ENCODE results near the gene TMCC1. TPM values are rescaled to one million over a fixed set of nuclear protein-coding genes. Genes with fewer than 3 reads are reported as not detected.

TMCC1 gene
- total and polyA plus RNA-seq, 4 donors: 10.2 to 60.0 (median 11.0) TPM

- Histone ChIP-seq H3K36me3 (ENCODE audit: control insufficient read depth in 4 of 4, insufficient read depth in 3 of 4, low read depth in 1 of 4, low read length in 3 of 4) (peaks cover 0 to 1% (median 0%) of the 10 kb centered on the region in 4 donors), H3K4me1 (ENCODE audit: control insufficient read depth in 4 of 4, insufficient read depth in 4 of 4, low read length in 3 of 4) (peaks cover 3 to 6% (median 5%) of the 10 kb centered on the region in 4 donors), H3K9ac (ENCODE audit: low read depth in 1 of 2, low read length in 2 of 2) (no peak overlapping the region), H3K9me3 (ENCODE audit: control insufficient read depth in 4 of 4, low read length in 3 of 4) (no peaks in the 10 kb centered on the region), H3K4me3 (ENCODE audit: low read depth in 1 of 3, low read length in 3 of 3) (no peak overlapping the region), H3K27ac (ENCODE audit: low read depth in 1 of 2, low read length in 2 of 2) (no peak overlapping the region), H3K27me3 (ENCODE audit: control insufficient read depth in 4 of 4, insufficient read depth in 4 of 4, low read length in 3 of 4) (no peaks in the 10 kb centered on the region)
- DNase-seq (ENCODE audit: low spot score): no peak
- no peak for TF ChIP-seq ZBTB33 (IDR thresholded peaks at IDR 0.05)
Measured at GRCh38 chr3:129809297-129809696, 84.2 kb downstream of the TMCC1 start.

- DNase-seq (ENCODE audit: low spot score): no peak
Measured at GRCh38 chr3:129796146-129796545, 97.4 kb downstream of the TMCC1 start.

GRCh38 chr3:129795186-129796010, 98.1 kb downstream of the TMCC1 start:
- H3K9ac ChIP-seq (ENCODE audit: low read depth in 1 of 2, low read length in 2 of 2): no peak overlapping the region
- H3K4me3 ChIP-seq (ENCODE audit: low read depth in 1 of 3, low read length in 3 of 3): no peak overlapping the region
- H3K4me1 ChIP-seq (ENCODE audit: control insufficient read depth in 4 of 4, insufficient read depth in 4 of 4, low read length in 3 of 4): peaks cover 0 to 7% (median 2%) of the 10 kb centered on the region in 4 donors
- no peaks in the 10 kb centered on the region for H3K36me3 ChIP-seq (ENCODE audit: control insufficient read depth in 4 of 4, insufficient read depth in 3 of 4, low read depth in 1 of 4, low read length in 3 of 4)
- no peaks in the 10 kb centered on the region for H3K27me3 ChIP-seq (ENCODE audit: control insufficient read depth in 4 of 4, insufficient read depth in 4 of 4, low read length in 3 of 4)
- no peak for DNase-seq (ENCODE audit: low spot score)
- no peak overlapping the region for H3K27ac ChIP-seq (ENCODE audit: low read depth in 1 of 2, low read length in 2 of 2)
- H3K9me3 ChIP-seq (ENCODE audit: control insufficient read depth in 4 of 4, low read length in 3 of 4): no peaks in the 10 kb centered on the region
- 88% methylated on average over 6 of the region's 6 CpGs for WGBS
- TF ChIP-seq REST (IDR thresholded peaks at IDR 0.05) (no peak), HNF4A (conservative IDR thresholded peaks at IDR 0.05) (no peak), CTCF (IDR thresholded peaks at IDR 0.05; ENCODE audit: low read depth, low read length, missing input control) (no peak), EGR1 (IDR thresholded peaks at IDR 0.05; ENCODE audit: low read depth in 2 of 2) (no peak)

More at GRCh38 chr3:129796146-129796545, 97.4 kb downstream of the TMCC1 start:
- Histone ChIP-seq H3K27ac (ENCODE audit: low read depth in 1 of 2, low read length in 2 of 2) (no peak overlapping the region), H3K9ac (ENCODE audit: low read depth in 1 of 2, low read length in 2 of 2) (no peak overlapping the region), H3K36me3 (ENCODE audit: control insufficient read depth in 4 of 4, insufficient read depth in 3 of 4, low read depth in 1 of 4, low read length in 3 of 4) (no peaks in the 10 kb centered on the region), H3K4me1 (ENCODE audit: control insufficient read depth in 4 of 4, insufficient read depth in 4 of 4, low read length in 3 of 4) (peaks cover 0 to 7% (median 2%) of the 10 kb centered on the region in 4 donors), H3K27me3 (ENCODE audit: control insufficient read depth in 4 of 4, insufficient read depth in 4 of 4, low read length in 3 of 4) (no peaks in the 10 kb centered on the region), H3K9me3 (ENCODE audit: control insufficient read depth in 4 of 4, low read length in 3 of 4) (no peaks in the 10 kb centered on the region), H3K4me3 (ENCODE audit: low read depth in 1 of 3, low read length in 3 of 3) (no peak overlapping the region)
- 98% methylated on average over 4 of the region's 4 CpGs for WGBS
- TF ChIP-seq GABPA (IDR thresholded peaks at IDR 0.05 in 1 of 2, conservative IDR thresholded peaks at IDR 0.05 in 1 of 2): no peak
- TF ChIP-seq RXRA (IDR thresholded peaks at IDR 0.05): no peak
- no peak for TF ChIP-seq YY1 (IDR thresholded peaks at IDR 0.05)

All from liver (tissue), 9 donors.